Fibroblast of lung (primary cell): ENCODE measurements around the gene CALY. TPM values are rescaled to one million over a fixed set of nuclear protein-coding genes. Genes with fewer than 3 reads are reported as not detected.
"Not testable (repeated sequence)": the region's sequence is repeated elsewhere in the genome, so short reads cannot be mapped to it uniquely, and the experiment has no call there.

ENCODE experiments used
- DNase-seq, 2 donors: peaks; one replicate each; pipeline versions ENCODE4 v3.0.0 to v3.0.0-alpha.2; 2010; ENCODE audit warnings: low read depth in 2 of 2
- H2AFZ ChIP-seq: 2 replicates; pipeline ENCODE4 v1.5.1; 2012; ENCODE audit warnings: low read length, control low read depth, inconsistent platforms
- H3K27ac ChIP-seq: 2 replicates; pipeline ENCODE4 v1.5.1; 2011; ENCODE audit warnings: low read length, control low read depth; ENCODE audit not compliant: insufficient read depth
- H3K27me3 ChIP-seq: 2 replicates; pipeline ENCODE4 v1.5.1; 2011; ENCODE audit warnings: mild to moderate bottlenecking, low read length; ENCODE audit not compliant: control insufficient read depth, insufficient read depth
- H3K36me3 ChIP-seq: 2 replicates; pipeline ENCODE4 v1.5.1; 2011; ENCODE audit warnings: low read length; ENCODE audit not compliant: control insufficient read depth, insufficient read depth
- H3K4me1 ChIP-seq: 2 replicates; pipeline ENCODE4 v1.5.1; 2011; ENCODE audit warnings: low read length; ENCODE audit not compliant: control insufficient read depth, insufficient read depth; ENCODE audit errors: extremely low read depth
- H3K4me2 ChIP-seq: 2 replicates; pipeline ENCODE4 v1.5.1; 2011; ENCODE audit warnings: low read length, control low read depth; ENCODE audit not compliant: insufficient read depth; ENCODE audit errors: extremely low read depth
- H3K4me3 ChIP-seq, 4 experiments: fragments of 200-600 bp in 1 of 4; sonication (generic) in 1 of 4; replicated peaks in 1 of 4; 2 replicates each; pipeline ENCODE4 v1.5.1; 2011 to 2016; ENCODE audit warnings: low read length in 4 of 4, low read depth in 3 of 4, mild to moderate bottlenecking in 3 of 4, control low read depth in 2 of 4, inconsistent platforms in 1 of 4, mixed read lengths in 1 of 4; ENCODE audit not compliant: insufficient read depth in 1 of 4; ENCODE audit errors: control extremely low read depth in 1 of 4
- H3K79me2 ChIP-seq: 2 replicates; pipeline ENCODE4 v1.5.1; 2012; ENCODE audit warnings: mild to moderate bottlenecking, low read length, inconsistent platforms; ENCODE audit not compliant: control insufficient read depth, insufficient read depth
- H3K9ac ChIP-seq: 2 replicates; pipeline ENCODE4 v1.5.1; 2011; ENCODE audit warnings: mild to moderate bottlenecking, low read length, control low read depth; ENCODE audit not compliant: insufficient read depth
- H3K9me3 ChIP-seq: 2 replicates; pipeline ENCODE4 v1.5.1; 2012; ENCODE audit warnings: low read depth, low read length; ENCODE audit not compliant: control insufficient read depth, insufficient read depth
- H4K20me1 ChIP-seq: 2 replicates; pipeline ENCODE4 v1.5.1; 2011; ENCODE audit warnings: low read length; ENCODE audit not compliant: control insufficient read depth, insufficient read depth; ENCODE audit errors: extremely low read depth
- EZH2 ChIP-seq: IDR thresholded peaks from 2 replicates; pipeline ENCODE4 v1.5.1; 2012; ENCODE audit warnings: low read length, control low read depth, mild to moderate bottlenecking; ENCODE audit errors: missing control alignments
- polyA plus RNA-seq, 2 donors: library from polyadenylated mRNA; depleted of rRNA in 1 of 2; stranded (reverse) in 1 of 2; unstranded in 1 of 2; fragments of >200 nt; gene quantifications; 2 replicates each; pipeline ENCODE4 v1.2.1, GENCODE V29; 2011 to 2012; ENCODE audit warnings: missing spikeins in 1 of 2
- total RNA-seq: library from RNA; depleted of rRNA; stranded (reverse); fragments of >200 nt; gene quantifications from 2 replicates; pipeline ENCODE4 v1.2.1, GENCODE V29; 2014
- TF ChIP-seq, protein P1 (sequence below), 2 donors: IDR thresholded peaks in 1 of 2; conservative IDR thresholded peaks in 1 of 2; 1 replicate in 1 of 2; 2 replicates in 1 of 2; pipeline ENCODE4 v1.5.1; 2011 to 2012; ENCODE audit warnings: low read length in 2 of 2, control low read depth in 1 of 2, inconsistent platforms in 1 of 2, low read depth in 1 of 2, mild to moderate bottlenecking in 1 of 2

CALY gene
- total and polyA plus RNA-seq, 2 donors (not counting 1 experiment from before 2014, with no cell fraction given), result not detected

DNA sequence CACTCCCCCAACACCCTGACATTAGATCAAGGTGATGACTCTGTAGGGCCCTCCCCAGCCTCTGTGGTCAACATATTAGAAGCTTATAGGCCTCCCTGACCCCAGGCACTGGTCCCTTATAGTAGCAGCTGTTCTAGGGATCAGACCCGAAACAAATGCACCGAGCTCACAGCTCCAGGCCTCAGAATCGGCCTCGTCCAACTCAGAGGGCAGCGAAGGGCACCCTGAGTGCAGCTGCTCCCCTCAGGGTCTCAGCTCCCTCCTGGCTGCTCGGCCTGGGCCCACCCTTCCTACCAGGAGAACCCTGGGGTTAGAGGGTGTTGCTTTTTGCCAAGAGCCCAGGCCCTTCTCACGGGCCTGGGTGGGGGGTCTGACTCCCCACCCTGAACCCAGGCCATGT lies 31.5 kb upstream of the CALY start:
- Histone ChIP-seq H3K4me3 (no peak overlapping the region), H4K20me1 (no peaks in the 10 kb centered on the region), H3K9ac (no peak overlapping the region), H3K27me3 (no peaks in the 10 kb centered on the region), H3K4me1 (no peaks in the 10 kb centered on the region), H3K9me3 (no peaks in the 10 kb centered on the region), H3K4me2 (no peak overlapping the region), H2AFZ (no peak overlapping the region), H3K79me2 (peaks cover 1% of the 10 kb centered on the region), H3K36me3 (peaks cover 26% of the 10 kb centered on the region), H3K27ac (no peak overlapping the region)
- DNase-seq, result no peak
- TF ChIP-seq EZH2, result no peak
- TF ChIP-seq, protein P1, sequence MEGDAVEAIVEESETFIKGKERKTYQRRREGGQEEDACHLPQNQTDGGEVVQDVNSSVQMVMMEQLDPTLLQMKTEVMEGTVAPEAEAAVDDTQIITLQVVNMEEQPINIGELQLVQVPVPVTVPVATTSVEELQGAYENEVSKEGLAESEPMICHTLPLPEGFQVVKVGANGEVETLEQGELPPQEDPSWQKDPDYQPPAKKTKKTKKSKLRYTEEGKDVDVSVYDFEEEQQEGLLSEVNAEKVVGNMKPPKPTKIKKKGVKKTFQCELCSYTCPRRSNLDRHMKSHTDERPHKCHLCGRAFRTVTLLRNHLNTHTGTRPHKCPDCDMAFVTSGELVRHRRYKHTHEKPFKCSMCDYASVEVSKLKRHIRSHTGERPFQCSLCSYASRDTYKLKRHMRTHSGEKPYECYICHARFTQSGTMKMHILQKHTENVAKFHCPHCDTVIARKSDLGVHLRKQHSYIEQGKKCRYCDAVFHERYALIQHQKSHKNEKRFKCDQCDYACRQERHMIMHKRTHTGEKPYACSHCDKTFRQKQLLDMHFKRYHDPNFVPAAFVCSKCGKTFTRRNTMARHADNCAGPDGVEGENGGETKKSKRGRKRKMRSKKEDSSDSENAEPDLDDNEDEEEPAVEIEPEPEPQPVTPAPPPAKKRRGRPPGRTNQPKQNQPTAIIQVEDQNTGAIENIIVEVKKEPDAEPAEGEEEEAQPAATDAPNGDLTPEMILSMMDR (conservative IDR thresholded peaks at IDR 0.05 in 1 of 2, IDR thresholded peaks at IDR 0.05 in 1 of 2; ENCODE audit: low read depth in 1 of 2, low read length in 2 of 2), result no peak

DNA sequence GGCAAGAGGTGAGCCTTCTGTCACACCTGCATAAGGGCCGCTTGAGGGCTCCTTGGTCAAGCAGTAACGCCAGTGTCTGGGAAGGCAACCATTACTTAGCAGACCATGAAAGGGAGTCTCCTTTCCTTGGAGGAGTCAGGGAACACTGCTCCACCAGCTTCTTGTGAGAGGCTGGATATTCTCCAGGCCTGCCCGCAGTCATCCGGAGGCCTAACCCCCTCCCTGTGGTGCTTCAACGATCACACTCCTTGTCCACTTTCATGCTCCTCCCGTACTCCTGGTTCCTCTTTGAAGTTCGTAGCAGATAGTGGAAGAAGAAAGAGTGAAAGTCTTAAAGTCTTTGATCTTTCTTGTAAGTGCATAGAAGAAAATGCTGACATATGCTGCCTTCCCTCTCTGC lies 30.8 kb upstream of the CALY start:
- H3K9me3 ChIP-seq, H3K4me2 ChIP-seq, H3K79me2 ChIP-seq, H3K27me3 ChIP-seq, H2AFZ ChIP-seq, H3K4me3 ChIP-seq, H4K20me1 ChIP-seq, H3K9ac ChIP-seq, H3K4me1 ChIP-seq, H3K27ac ChIP-seq, DNase-seq: not testable (repeated sequence)
- peaks cover 28% of the 10 kb centered on the region for H3K36me3 ChIP-seq

DNA sequence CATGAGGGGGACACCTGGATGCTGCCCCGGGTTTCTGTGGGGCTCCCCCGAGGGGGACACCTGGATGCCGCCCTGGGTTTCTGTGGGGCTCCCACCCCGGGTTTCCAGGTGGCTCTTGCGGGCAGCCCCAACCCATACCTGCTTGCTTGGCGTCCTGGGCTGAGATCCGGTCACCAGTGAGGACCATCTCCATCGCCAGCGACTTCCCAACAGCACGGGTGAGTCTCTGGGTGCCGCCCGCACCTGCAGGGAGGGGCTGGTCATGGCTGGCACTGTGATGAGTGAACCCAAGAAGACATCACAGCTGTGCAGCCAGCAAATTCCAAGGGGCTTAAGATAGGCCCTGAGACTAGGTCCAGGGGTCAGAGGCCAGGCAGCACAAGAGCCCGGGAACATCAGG lies 30.1 kb upstream of the CALY start:
- Histone ChIP-seq H3K27me3 (no peaks in the 10 kb centered on the region), H3K4me3 (no peak overlapping the region), H4K20me1 (no peaks in the 10 kb centered on the region), H3K79me2 (no peaks in the 10 kb centered on the region), H2AFZ (no peak overlapping the region), H3K27ac (no peak overlapping the region), H3K9ac (no peak overlapping the region), H3K4me2 (no peak overlapping the region), H3K36me3 (peaks cover 28% of the 10 kb centered on the region), H3K9me3 (no peaks in the 10 kb centered on the region), H3K4me1 (no peaks in the 10 kb centered on the region)
- DNase-seq, result no peak
- TF ChIP-seq EZH2, result no peak
- TF ChIP-seq, protein P1 (conservative IDR thresholded peaks at IDR 0.05 in 1 of 2, IDR thresholded peaks at IDR 0.05 in 1 of 2; ENCODE audit: low read depth in 1 of 2, low read length in 2 of 2), result no peak
